Hepatocyte (in vitro differentiated cells): Measurements from ENCODE around the gene HIP1.

Experiments
- CTCF ChIP-seq: fragments of 200-600 bp; sonication (generic); IDR thresholded peaks from 2 replicates; pipeline ENCODE4 v1.5.1; 2016; ENCODE audit warnings: antibody characterized with exemption, mild to moderate bottlenecking; ENCODE audit not compliant: poor library complexity
- EZH2phosphoT487 ChIP-seq: fragments of 200-600 bp; sonication (generic); IDR thresholded peaks from one replicate; pipeline ENCODE4 v1.6.1; 2018; ENCODE audit warnings: antibody characterized with exemption, mild to moderate bottlenecking, low read depth, moderate library complexity; ENCODE audit not compliant: unreplicated experiment, severe bottlenecking

- TF ChIP-seq CTCF (no peak), EZH2phosphoT487 (no peak)
Observed at GRCh38 chr7:75559355-75559975, 179.3 kb downstream of the HIP1 start.
